Stimulated activated CD4-positive, alpha-beta T cell treated with anti-CD3 and anti-CD28 coated beads, Interleukin-4, amount 100 ng/mL, for 24 hours (primary cell): Measurements from ENCODE around the gene CPB1.
"Not testable (repeated sequence)": the region's sequence is repeated elsewhere in the genome, so short reads cannot be mapped to it uniquely, and the experiment has no call there.

Source experiments
- DNase-seq: peaks from one replicate; pipeline ENCODE4 v3.0.0-alpha.2; 2020

CPB1 gene

GRCh38 chr3:148827585-148827984 lies at the start of gene CPB1:
CPB1 (plus strand) TSS chr3:148827811; CDS start chr3:148827824, 13 bp downstream.
- DNase-seq = no peak

- no peak for DNase-seq
Observed at GRCh38 chr3:148778926-148779325, 48.7 kb upstream of the CPB1 start.

- DNase-seq = not testable (repeated sequence)
Observed at GRCh38 chr3:148785026-148785425, 42.6 kb upstream of the CPB1 start.

GRCh38 chr3:148786159-148786558 lies 41.5 kb upstream of the CPB1 start:
- not testable (repeated sequence) for DNase-seq

- no peak for DNase-seq
Observed at GRCh38 chr3:148789146-148789545, 38.5 kb upstream of the CPB1 start.

- DNase-seq = no peak
Observed at GRCh38 chr3:148789906-148790305, 37.7 kb upstream of the CPB1 start.

- DNase-seq = no peak
Observed at GRCh38 chr3:148790370-148790769, 37.2 kb upstream of the CPB1 start.

GRCh38 chr3:148790851-148791735 lies 36.5 kb upstream of the CPB1 start:
- no peak for DNase-seq

GRCh38 chr3:148791920-148792319 lies 35.7 kb upstream of the CPB1 start:
- DNase-seq = no peak

- DNase-seq = no peak
Observed at GRCh38 chr3:148792516-148792915, 35.1 kb upstream of the CPB1 start.

GRCh38 chr3:148796799-148797198 lies 30.8 kb upstream of the CPB1 start:
- no peak for DNase-seq

GRCh38 chr3:148797795-148798194 lies 29.8 kb upstream of the CPB1 start:
- no peak for DNase-seq

- DNase-seq = no peak
Observed at GRCh38 chr3:148800414-148800813, 27.2 kb upstream of the CPB1 start.

GRCh38 chr3:148809835-148810234 lies 17.8 kb upstream of the CPB1 start:
- DNase-seq = no peak

- no peak for DNase-seq
Observed at GRCh38 chr3:148815316-148816110, 12.1 kb upstream of the CPB1 start.

- no peak for DNase-seq
Observed at GRCh38 chr3:148816427-148816826, 11.2 kb upstream of the CPB1 start.

- DNase-seq = no peak
Observed at GRCh38 chr3:148816981-148817525, 10.6 kb upstream of the CPB1 start.

GRCh38 chr3:148820361-148821245 lies 7.0 kb upstream of the CPB1 start:
- DNase-seq = no peak

- DNase-seq = no peak
Observed at GRCh38 chr3:148823026-148823425, 4.6 kb upstream of the CPB1 start.

GRCh38 chr3:148825476-148825875 lies 2.1 kb upstream of the CPB1 start:
- no peak for DNase-seq

- no peak for DNase-seq
Observed at GRCh38 chr3:148828136-148828690, 602 bp downstream of the CPB1 start.

- DNase-seq = no peak
Observed at GRCh38 chr3:148829926-148830325, 2.3 kb downstream of the CPB1 start.
